ENCODE results near the gene CYTH1.

DNA sequence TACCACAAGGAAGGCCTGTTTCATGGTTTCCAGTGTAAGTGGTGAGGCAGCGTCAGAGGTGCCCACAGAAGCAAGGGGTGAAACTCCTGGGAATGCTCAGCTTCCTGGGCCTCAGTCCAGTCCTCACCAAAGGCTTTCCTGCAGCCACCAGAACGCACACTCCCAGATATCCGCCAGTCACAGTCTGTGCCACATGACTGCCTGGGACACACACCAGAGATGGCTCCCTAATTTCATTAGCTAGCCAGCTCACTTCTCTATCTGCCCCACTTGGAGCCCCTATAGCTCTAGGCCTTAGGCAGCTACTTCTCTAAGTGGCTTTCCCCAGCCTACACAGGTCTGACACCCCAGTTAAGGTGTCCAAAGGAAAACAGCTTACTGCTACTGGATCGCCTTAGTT is 77.0 kb downstream of the CYTH1 start:
- TF ChIP-seq CTCF (IDR thresholded peaks at IDR 0.05; ENCODE audit: borderline replicate concordance, extremely low read depth, low read length, poor library complexity, severe bottlenecking) (no peak), EZH2 (IDR thresholded peaks at IDR 0.05; ENCODE audit: borderline replicate concordance, low read depth, low read length, severe bottlenecking) (no peak)

All from DND-41 (cell line).